Measurements from ENCODE around the gene ZFR2. TPM values are rescaled to one million over a fixed set of nuclear protein-coding genes. Genes with fewer than 3 reads are reported as not detected.
"Not testable (repeated sequence)": the region's sequence is repeated elsewhere in the genome, so short reads cannot be mapped to it uniquely, and the experiment has no call there.

The ZFR2 gene
- polyA plus RNA-seq, 3 donors, result 1.9 to 3.4 (median 2.2) TPM

GRCh38 chr19:3879656-3880055 is 10.8 kb upstream of the ZFR2 start:
- DNase-seq, result no peak

- not testable (repeated sequence) for DNase-seq
Observed at GRCh38 chr19:3874695-3875094, 5.9 kb upstream of the ZFR2 start.

DNA sequence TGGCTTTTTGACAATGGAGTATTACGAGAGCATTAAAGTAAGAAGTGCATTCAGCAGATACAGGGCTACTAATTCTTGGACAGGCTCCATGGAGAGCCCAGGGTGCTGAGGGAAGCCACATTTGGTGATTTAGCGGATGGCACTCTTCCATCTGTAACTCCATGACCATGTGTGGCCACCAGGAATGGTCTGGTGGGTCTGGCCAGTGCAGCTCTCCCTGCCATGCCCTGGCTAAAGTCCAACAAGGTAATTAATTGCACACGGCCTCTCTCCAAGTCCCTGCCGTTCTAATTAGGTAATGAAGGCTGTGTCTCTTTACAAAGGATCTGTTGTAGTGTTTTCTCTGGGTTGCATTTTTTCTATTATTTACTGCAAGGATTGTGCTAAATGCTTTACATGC is 4.3 kb upstream of the ZFR2 start:
- DNase-seq, result no peak

DNA sequence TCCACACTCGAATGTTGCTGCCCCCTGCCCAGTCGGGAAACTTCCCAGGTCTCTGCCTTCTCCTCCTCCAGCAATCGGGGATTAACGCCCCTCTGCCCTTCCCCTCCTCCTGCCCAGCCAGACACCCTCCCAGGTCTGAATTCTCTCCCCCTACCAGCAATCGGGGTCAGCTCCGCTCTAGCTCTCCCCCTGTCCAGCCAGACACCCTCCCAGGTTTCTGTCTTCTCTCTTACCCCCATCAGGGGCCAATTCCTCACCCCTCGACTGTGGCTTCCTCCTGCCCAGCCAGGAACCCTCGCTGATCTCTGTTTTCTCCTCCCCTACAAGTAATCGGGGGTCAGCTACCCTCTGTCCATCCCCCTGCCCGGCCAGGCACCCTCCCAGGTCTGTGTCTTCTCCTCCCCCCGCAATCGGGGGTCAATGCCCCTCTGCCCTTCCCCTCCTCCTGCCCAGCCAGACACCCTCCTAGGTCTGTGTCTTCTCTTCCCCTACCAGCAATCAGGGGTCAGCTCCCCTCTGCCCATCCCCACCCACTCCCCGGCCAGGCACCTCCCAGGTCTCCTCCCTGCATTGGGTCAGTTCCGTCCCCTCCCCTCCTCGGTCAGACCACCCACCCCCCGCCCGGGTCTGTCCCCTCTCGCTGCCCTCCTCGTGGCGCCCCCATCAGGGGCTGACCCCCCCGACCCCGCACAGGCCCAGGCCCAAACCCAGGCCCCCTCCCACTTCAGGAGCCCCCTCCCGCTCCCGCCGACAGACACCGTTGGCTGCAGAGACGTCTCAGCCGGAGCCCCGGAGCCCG is 668 bp downstream of the ZFR2 start:
- DNase-seq, result no peak

DNA sequence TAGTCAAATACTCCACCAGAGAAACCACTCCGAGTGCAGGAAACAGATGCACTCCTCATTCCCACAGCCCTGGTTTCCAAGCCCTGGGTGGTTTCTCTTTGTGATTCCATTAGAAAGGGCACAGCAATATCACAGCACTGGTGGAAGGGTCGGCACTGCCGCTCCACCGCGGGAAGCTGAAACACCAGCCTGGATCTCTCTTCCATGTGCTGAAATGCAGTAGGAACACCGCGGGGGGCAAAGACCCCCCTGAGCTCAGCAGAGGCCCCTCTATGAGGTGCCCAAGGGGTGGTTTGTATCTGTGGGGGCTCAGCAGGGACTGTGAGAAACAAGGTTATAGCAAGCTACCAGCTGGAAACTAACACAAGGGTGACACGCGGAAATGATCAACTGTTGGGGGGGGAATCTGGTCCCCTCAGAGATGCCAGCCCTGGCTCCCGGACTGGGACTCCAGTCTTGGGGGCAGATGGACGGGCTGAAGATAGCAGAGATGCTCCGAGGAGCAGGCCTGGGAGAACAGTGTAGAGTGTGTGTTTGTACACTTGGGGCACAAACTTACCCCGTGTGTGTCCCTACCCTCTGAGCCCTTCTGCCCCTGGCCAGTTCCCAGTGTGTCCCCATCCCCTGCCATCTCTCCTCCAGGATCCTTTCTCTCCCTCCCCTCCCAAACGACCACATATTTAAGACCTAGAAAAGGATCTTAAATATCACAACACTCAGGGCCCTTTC is 1.8 kb downstream of the ZFR2 start:
- no peak for DNase-seq

DNA sequence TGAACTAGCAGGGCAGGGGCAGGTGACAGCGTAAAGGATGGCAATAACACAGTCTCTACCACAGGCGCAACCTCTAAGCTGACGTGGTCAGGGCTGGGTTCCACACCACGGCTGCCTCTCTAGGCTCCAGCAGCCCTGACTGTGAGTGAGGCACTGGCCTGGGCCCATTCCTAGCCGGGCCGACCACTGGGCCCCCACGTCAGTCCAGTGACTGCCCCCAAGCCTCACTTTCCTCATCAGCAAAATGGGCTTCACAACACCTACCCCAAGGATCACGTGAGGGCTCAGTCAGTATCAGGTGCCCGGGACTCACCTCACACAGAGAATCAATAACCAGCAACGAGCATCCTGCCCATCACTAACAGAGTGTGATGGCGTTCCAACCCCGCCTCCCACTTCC is 5.2 kb downstream of the ZFR2 start:
- no peak for DNase-seq

GRCh38 chr19:3862826-3863500 is 5.9 kb downstream of the ZFR2 start:
- no peak for DNase-seq

DNA sequence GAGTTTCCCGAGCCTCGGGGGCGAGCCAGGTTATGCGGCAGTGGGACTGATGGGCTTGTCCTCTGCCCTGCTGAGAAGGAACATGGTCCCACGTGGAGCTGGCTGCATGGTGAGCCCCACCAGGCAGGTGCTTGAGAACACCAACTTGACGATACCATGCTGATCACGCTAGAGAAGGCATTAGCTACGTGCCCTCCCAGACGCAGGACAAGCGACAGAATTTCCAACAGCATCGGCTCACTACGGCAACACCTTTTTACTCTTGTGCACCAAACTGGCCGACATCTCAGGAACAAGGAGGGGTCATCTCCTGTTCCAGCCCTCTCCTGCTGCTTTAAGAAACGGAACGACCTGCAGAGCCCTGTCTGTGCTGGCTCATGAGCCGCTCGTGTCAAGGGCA is 8.3 kb downstream of the ZFR2 start:
- no peak for DNase-seq

DNA sequence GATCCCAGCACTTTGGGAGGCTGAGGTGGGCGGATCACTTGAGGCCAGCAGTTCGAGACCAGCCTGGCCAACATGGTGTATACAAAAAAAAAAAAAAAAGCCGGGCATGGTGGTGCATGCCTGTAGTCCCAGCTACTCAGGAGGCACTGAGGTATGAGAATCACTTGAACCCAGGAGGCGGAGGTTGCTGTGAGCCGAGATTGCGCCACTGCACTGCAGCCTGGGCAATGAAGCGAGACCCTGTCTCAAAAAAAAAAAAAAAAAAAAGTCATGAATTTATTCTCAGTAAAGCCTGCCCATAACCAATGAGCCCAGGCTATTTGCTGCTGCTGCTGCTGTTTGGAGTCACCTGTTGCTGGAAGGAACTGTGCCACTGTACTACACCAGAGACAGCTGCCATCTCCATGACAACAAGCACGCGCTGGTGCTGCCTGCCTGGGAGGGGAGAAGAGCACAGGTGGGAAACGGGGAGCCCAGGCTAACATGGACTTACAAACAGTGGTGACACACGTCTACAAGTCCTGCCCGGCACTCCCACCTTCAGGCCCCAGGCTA is 11.3 kb downstream of the ZFR2 start:
- no peak for DNase-seq

DNA sequence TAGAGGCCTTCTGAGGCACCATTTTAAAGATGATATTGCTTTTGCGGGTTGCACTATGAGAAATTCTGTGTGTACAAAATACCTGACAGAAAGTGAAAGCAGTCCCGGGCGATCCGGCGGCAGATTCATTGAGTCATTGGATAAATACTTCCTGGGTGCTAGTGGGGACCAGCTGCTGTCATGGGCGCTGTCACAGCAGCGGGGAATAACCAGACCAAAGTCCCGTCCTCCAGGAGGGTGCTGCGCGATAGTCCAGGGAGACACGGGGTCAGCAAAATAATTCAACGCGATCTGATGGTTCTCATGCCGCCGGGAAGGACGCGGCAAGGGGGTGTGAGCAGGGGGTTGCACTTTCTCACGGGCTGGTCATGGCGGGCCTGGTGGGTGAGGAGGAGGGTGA is 13.5 kb downstream of the ZFR2 start:
- no peak for DNase-seq

GRCh38 chr19:3852614-3853254 is 16.1 kb downstream of the ZFR2 start:
- DNase-seq, result no peak

GRCh38 chr19:3852177-3852511 is 16.7 kb downstream of the ZFR2 start:
- DNase-seq, result no peak

GRCh38 chr19:3851254-3852176 is 17.3 kb downstream of the ZFR2 start:
- no peak for DNase-seq

DNA sequence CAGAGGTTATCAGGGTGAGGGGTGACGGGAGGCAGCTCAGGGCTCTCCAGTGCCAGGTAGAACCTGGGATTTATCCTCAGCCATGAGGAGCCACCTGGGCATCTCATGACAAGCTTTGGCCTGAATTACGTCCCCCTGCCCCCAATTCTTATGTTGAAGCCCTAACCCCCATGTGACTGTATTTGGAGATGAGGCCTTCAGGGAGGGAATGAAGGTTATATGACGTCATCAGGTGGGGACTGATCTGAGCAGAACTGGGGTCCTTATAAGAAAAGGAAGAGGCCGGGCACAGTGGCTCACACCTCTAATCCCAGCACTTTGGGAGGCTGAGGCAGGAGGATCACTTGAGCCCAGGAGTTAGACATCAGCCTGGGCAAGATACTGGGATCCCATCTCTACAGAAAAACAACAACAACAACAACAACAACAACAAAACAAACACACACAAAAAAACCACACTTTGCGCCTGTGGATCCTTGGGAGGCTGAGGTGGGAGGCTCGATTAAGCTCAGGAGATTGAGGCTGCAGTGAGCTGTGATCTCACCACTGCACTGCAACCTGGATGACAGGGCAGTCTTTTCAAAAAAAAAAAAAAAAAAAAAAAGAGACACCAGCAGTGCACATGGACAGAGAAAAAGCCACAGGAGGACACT is 18.4 kb downstream of the ZFR2 start:
- DNase-seq, result no peak

DNA sequence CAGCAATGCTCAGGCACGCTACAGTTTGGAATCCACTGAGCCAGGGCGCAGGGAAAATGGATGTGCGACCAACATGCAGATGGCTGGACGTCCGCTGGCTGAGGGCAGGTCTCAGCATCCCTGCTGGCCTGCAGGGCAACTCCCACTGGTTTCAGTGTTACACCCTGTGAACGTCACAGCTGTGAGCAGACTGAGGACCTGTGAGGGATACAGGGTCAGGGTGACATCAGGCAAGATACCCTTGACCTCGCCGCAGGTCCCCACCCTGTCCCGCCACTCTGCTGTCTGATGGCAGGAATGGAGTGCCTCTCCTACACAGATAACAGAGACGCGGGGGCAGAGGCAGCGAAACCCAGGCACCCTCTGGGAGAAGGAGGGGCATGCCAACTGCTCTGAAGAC is 19.1 kb downstream of the ZFR2 start:
- no peak for DNase-seq

DNA sequence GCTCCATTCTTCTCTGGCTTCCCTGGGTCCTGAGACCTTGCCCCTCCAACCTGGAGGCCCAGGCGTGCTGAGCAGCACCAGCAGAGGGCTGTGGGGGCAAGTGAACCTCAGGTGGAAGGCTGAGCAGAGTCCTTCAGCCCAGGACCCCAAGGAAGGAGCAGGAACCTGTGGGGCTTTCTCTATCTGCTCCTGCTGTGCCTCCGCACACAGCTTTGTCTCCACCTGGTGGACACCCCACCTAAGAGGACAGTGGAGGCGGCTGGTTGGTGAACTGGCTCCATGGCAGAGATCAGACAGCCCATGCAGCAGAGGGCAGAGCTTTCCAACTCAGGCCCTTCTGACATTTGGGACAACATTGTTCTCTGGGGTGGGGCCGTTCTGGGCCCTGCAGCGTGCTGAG is 19.7 kb downstream of the ZFR2 start:
- DNase-seq, result no peak

DNA sequence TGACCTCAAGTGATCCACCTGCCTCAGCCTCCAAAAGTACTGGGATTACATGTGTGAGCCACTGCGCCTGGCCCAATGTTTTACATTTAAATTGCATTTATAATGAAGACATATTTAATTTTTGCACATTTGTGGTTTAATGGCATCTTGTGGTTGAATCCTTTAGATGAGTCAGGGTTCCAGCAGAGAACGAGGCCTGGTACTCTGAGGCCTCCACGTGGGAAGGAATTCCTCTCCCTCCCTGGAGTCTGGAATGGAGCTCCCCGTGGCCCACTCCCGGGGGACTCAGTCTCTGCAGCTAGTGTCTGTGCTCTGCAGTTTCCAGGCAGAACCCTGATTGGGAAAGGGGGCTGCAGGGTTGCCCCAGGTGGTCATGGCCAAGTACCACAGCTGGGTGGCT is 24.2 kb downstream of the ZFR2 start:
- DNase-seq, result no peak

DNA sequence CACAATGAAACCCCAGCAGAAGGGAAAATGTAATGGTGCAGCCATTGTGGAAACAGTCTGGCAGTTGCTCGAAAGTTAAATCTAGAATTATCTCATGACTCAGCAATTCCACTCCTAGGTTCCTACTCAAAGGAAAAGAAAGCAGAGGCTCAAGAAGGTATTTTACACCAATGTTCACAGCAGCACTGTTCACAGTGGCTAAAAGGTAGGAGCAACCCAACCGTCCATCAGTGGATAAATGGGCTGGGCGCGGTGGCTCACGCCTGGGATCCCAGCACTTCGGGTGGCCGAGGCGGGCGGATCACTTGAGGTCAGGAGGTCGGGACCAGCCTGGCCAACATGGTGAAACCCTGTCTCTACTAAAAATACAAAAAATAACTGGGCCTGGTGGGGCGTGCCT is 25.9 kb downstream of the ZFR2 start:
- DNase-seq, result no peak

- no peak for DNase-seq
Observed at GRCh38 chr19:3840804-3841203, 28.0 kb downstream of the ZFR2 start.

DNA sequence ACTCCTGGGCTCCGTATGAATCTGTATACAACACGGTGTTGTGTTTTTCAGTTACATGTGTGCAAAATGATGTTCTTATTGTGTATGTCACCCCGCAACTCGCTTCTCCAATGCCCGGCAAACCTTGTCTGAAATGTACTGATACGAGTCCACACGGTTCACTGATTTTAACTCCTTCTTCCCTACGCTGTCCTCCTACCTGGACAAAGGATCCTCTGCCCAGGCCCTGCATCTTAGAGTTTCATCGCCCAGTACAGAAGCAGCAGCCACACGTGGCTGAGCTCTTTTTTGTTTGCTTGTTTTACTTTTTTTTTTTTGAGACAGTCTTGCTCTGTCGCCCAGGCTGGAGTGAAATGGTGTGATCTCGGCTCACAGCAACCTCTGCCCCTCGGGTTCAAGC is 28.9 kb downstream of the ZFR2 start:
- no peak for DNase-seq

- DNase-seq, result no peak
Observed at GRCh38 chr19:3838661-3839060, 30.2 kb downstream of the ZFR2 start.

Data from renal pelvis (tissue), 4 donors.